ENCODE results near the gene PTPRE.

GRCh38 chr10:127952575-127952869 is 45.6 kb downstream of the PTPRE start:
- TF ChIP-seq CTCF (IDR thresholded peaks at IDR 0.05), result no peak
- no peak for TF ChIP-seq POLR2A (IDR thresholded peaks at IDR 0.05)
- no peak for TF ChIP-seq POLR2AphosphoS5 (IDR thresholded peaks at IDR 0.05)

Measured in breast epithelium (tissue), 3 donors.